Loucy (cell line): ENCODE data around the gene IGLL1.

Experiments used
- CTCF ChIP-seq: fragments of 200-600 bp; sonication (generic); conservative IDR thresholded peaks from 2 replicates; pipeline ENCODE4 v1.5.1; 2014; ENCODE audit warnings: mild to moderate bottlenecking, antibody characterized with exemption, low read length
- EZH2phosphoT487 ChIP-seq: fragments of 200-600 bp; IDR thresholded peaks from 2 replicates; pipeline ENCODE4 v1.6.1; 2018; ENCODE audit warnings: antibody characterized with exemption, mild to moderate bottlenecking, moderate library complexity, borderline replicate concordance

DNA sequence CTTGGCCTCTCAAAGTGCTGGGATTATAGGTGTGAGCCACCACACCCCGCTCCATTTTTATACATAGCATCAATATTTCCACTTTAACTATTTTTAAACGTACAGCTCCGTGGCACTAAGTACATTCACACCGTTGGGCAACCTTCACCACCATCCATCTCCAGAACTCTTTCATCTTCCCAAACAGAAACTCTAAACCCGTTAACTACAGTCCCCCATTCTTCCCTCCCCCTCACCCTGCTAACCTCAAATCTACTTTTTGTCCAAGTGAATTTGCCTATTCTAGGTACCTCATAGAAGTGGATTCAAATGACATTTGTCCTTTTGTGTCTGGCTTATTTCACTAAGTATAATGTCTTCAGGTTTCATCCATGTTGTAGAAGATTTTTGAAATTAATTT lies 3.4 kb downstream of the IGLL1 start:
- TF ChIP-seq CTCF: no peak
- no peak for TF ChIP-seq EZH2phosphoT487
